GM19438 (cell line): ENCODE data around the gene ADPRS.

Experiments
- ATAC-seq: cut with Tn5 transposase; IDR thresholded peaks from one replicate; pipeline ENCODE4 v1.9.1; 2021; ENCODE audit warnings: low read depth; ENCODE audit not compliant: unreplicated experiment

ADPRS gene

GRCh38 chr1:36088577-36089392 is at the start of gene ADPRS:
Gene ADPRS, plus strand, starts transcription at chr1:36088892. Its CDS starts 13 bp downstream, at chr1:36088905.
- peak; percentile 68 for ATAC-seq

GRCh38 chr1:36040238-36040637 is 48.5 kb upstream of the ADPRS start:
- no peak for ATAC-seq

GRCh38 chr1:36051821-36052220 is 36.9 kb upstream of the ADPRS start:
- no peak for ATAC-seq

- no peak for ATAC-seq
Observed at GRCh38 chr1:36053978-36054377, 34.7 kb upstream of the ADPRS start.

GRCh38 chr1:36055706-36056105 is 33.0 kb upstream of the ADPRS start:
- ATAC-seq, result no peak

GRCh38 chr1:36062315-36062714 is 26.4 kb upstream of the ADPRS start:
- no peak for ATAC-seq

- ATAC-seq, result no peak
Observed at GRCh38 chr1:36067871-36068270, 20.8 kb upstream of the ADPRS start.

- ATAC-seq, result no peak
Observed at GRCh38 chr1:36068866-36069265, 19.8 kb upstream of the ADPRS start.

GRCh38 chr1:36070349-36070748 is 18.3 kb upstream of the ADPRS start:
- ATAC-seq, result no peak

- ATAC-seq, result no peak
Observed at GRCh38 chr1:36076979-36077573, 11.6 kb upstream of the ADPRS start.

GRCh38 chr1:36080236-36080635 is 8.5 kb upstream of the ADPRS start:
- no peak for ATAC-seq

- no peak for ATAC-seq
Observed at GRCh38 chr1:36080801-36081200, 7.9 kb upstream of the ADPRS start.

GRCh38 chr1:36081926-36082485 is 6.7 kb upstream of the ADPRS start:
- ATAC-seq, result no peak

- ATAC-seq, result no peak
Observed at GRCh38 chr1:36083219-36083618, 5.5 kb upstream of the ADPRS start.

- no peak for ATAC-seq
Observed at GRCh38 chr1:36083635-36084496, 4.8 kb upstream of the ADPRS start, which contains the start of gene TEKT2. Gene TEKT2, plus strand, starts transcription at chr1:36084094. Its CDS starts 828 bp downstream, at chr1:36084922.

- ATAC-seq, result no peak
Observed at GRCh38 chr1:36084497-36085115, 4.1 kb upstream of the ADPRS start.

- no peak for ATAC-seq
Observed at GRCh38 chr1:36085126-36085525, 3.6 kb upstream of the ADPRS start.

GRCh38 chr1:36085686-36086526 is 2.8 kb upstream of the ADPRS start:
- ATAC-seq, result no peak

- ATAC-seq, result no peak
Observed at GRCh38 chr1:36086529-36087232, 2.0 kb upstream of the ADPRS start.
